HepG2 (cell line): Measurements from ENCODE around the gene PRSS36. TPM values are rescaled to one million over a fixed set of nuclear protein-coding genes. Genes with fewer than 3 reads are reported as not detected.
A peak's percentile ranks its signal among the peaks of the same experiment; 100 is the strongest.

Source experiments
- E2F5 ChIP-seq: sonication (generic); formaldehyde crosslinking; conservative IDR thresholded peaks from 2 replicates; pipeline ENCODE4 v1.4.0; 2020; ENCODE audit warnings: missing genetic modification reagents
- EP300 ChIP-seq, 3 experiments: sonication (generic) in 1 of 3; formaldehyde crosslinking in 1 of 3; IDR thresholded peaks; 2 replicates each; pipeline versions ENCODE4 v1.5.1 to v1.6.1; 2011 to 2020; ENCODE audit warnings: low read depth in 2 of 3, low read length in 2 of 3, borderline replicate concordance in 1 of 3, improper control_type of control experiment in 1 of 3, mild to moderate bottlenecking in 1 of 3, missing genetic modification reagents in 1 of 3, moderate library complexity in 1 of 3
- ETV6 ChIP-seq: sonication (generic); formaldehyde crosslinking; conservative IDR thresholded peaks from 2 replicates; pipeline ENCODE4 v1.4.0; 2020; ENCODE audit warnings: missing genetic modification reagents
- HDAC2 ChIP-seq: sonication (generic); formaldehyde crosslinking; IDR thresholded peaks from 2 replicates; pipeline ENCODE4 v1.4.0; 2020; ENCODE audit warnings: missing genetic modification reagents
- HOXA5 ChIP-seq: sonication (generic); formaldehyde crosslinking; IDR thresholded peaks from 2 replicates; pipeline ENCODE4 v1.4.0; 2020; ENCODE audit warnings: missing genetic modification reagents
- JUN ChIP-seq: sonication (generic); formaldehyde crosslinking; IDR thresholded peaks from 2 replicates; pipeline ENCODE4 v1.4.0; 2020; ENCODE audit warnings: mild to moderate bottlenecking, missing genetic modification reagents
- KAT7 ChIP-seq: IDR thresholded peaks from 2 replicates; pipeline ENCODE4 v1.6.1; 2018; ENCODE audit warnings: borderline replicate concordance, missing compliant biosample characterization
- KLF12 ChIP-seq: sonication (generic); formaldehyde crosslinking; IDR thresholded peaks from 2 replicates; pipeline ENCODE4 v1.4.0; 2020; ENCODE audit warnings: missing genetic modification reagents, borderline replicate concordance
- KMT2B ChIP-seq: IDR thresholded peaks from 2 replicates; pipeline ENCODE4 v1.6.1; 2016; ENCODE audit warnings: missing genetic modification reagents, missing compliant biosample characterization
- MEF2D ChIP-seq: sonication (generic); formaldehyde crosslinking; IDR thresholded peaks from 2 replicates; pipeline ENCODE4 v1.5.1; 2020; ENCODE audit warnings: mild to moderate bottlenecking, missing genetic modification reagents
- SP140L ChIP-seq: sonication (generic); formaldehyde crosslinking; IDR thresholded peaks from 2 replicates; pipeline ENCODE4 v1.4.0; 2020; ENCODE audit warnings: missing genetic modification reagents, borderline replicate concordance
- ZNF317 ChIP-seq: sonication (generic); formaldehyde crosslinking; IDR thresholded peaks from 2 replicates; pipeline ENCODE4 v1.5.0; 2020; ENCODE audit warnings: mild to moderate bottlenecking, missing genetic modification reagents
- ZNF354B ChIP-seq: sonication (generic); formaldehyde crosslinking; IDR thresholded peaks from 2 replicates; pipeline ENCODE4 v1.8.0; 2022; ENCODE audit warnings: mild to moderate bottlenecking, missing genetic modification reagents
- ZNF552 ChIP-seq: sonication (generic); formaldehyde crosslinking; IDR thresholded peaks from 2 replicates; pipeline ENCODE4 v1.9.0; 2022; ENCODE audit warnings: missing genetic modification reagents, mild to moderate bottlenecking, borderline replicate concordance
- ZNF562 ChIP-seq: sonication (generic); formaldehyde crosslinking; IDR thresholded peaks from 2 replicates; pipeline ENCODE4 v1.8.0; 2022; ENCODE audit warnings: missing genetic modification reagents, borderline replicate concordance
- ZNF614 ChIP-seq: IDR thresholded peaks from 2 replicates; pipeline ENCODE4 v1.6.1; 2018; ENCODE audit warnings: missing biosample characterization, missing genetic modification reagents, inconsistent platforms, borderline replicate concordance
- ZNF615 ChIP-seq: sonication (generic); formaldehyde crosslinking; IDR thresholded peaks from 2 replicates; pipeline ENCODE4 v1.5.0; 2020; ENCODE audit warnings: mild to moderate bottlenecking, missing genetic modification reagents, borderline replicate concordance
- ZSCAN21 ChIP-seq: sonication (generic); formaldehyde crosslinking; IDR thresholded peaks from 2 replicates; pipeline ENCODE4 v1.8.0; 2022; ENCODE audit warnings: mild to moderate bottlenecking, missing genetic modification reagents, moderate library complexity, borderline replicate concordance
- polyA plus RNA-seq, 8 experiments: library from polyadenylated mRNA; depleted of rRNA in 3 of 8; stranded (reverse) in 7 of 8; unstranded in 1 of 8; fragments of >200 nt; fragmentation: Illumina TruSeq in 4 of 8; extraction: Trizol in 4 of 8; gene quantifications; 2 replicates each; pipeline versions ENCODE4 v1.2.1 to v1.2.3, GENCODE V29; 2011 to 2016; ENCODE audit warnings: low read depth in 4 of 8, missing spikeins in 1 of 8, mixed read lengths in 1 of 8; ENCODE audit not compliant: insufficient read depth in 1 of 8
- total RNA-seq, 5 experiments: library from RNA; depleted of rRNA; stranded (reverse); fragments of >200 nt; fragmentation: Illumina TruSeq; extraction: Trizol; gene quantifications; 2 replicates each; pipeline ENCODE4 v1.2.3, GENCODE V29; 2016; ENCODE audit warnings: low read depth in 1 of 5
- TF ChIP-seq, protein P1 (sequence below): sonication (generic); formaldehyde crosslinking; IDR thresholded peaks from 2 replicates; pipeline ENCODE4 v1.4.0; 2020; ENCODE audit warnings: low read depth, missing genetic modification reagents
- TF ChIP-seq, protein P2 (sequence below): sonication (generic); formaldehyde crosslinking; IDR thresholded peaks from 2 replicates; pipeline ENCODE4 v1.4.0; 2020; ENCODE audit warnings: missing genetic modification reagents

Gene PRSS36
- total and polyA plus RNA-seq, 2 of the 13 experiments (the other 11 are each of a cell fraction or from before 2014, with no cell fraction given): 1.5 to 2.1 TPM

GRCh38 chr16:31117384-31118222 is 32.3 kb downstream of the PRSS36 start, which contains the start of gene KAT8 (continued):
- TF ChIP-seq, protein P1, sequence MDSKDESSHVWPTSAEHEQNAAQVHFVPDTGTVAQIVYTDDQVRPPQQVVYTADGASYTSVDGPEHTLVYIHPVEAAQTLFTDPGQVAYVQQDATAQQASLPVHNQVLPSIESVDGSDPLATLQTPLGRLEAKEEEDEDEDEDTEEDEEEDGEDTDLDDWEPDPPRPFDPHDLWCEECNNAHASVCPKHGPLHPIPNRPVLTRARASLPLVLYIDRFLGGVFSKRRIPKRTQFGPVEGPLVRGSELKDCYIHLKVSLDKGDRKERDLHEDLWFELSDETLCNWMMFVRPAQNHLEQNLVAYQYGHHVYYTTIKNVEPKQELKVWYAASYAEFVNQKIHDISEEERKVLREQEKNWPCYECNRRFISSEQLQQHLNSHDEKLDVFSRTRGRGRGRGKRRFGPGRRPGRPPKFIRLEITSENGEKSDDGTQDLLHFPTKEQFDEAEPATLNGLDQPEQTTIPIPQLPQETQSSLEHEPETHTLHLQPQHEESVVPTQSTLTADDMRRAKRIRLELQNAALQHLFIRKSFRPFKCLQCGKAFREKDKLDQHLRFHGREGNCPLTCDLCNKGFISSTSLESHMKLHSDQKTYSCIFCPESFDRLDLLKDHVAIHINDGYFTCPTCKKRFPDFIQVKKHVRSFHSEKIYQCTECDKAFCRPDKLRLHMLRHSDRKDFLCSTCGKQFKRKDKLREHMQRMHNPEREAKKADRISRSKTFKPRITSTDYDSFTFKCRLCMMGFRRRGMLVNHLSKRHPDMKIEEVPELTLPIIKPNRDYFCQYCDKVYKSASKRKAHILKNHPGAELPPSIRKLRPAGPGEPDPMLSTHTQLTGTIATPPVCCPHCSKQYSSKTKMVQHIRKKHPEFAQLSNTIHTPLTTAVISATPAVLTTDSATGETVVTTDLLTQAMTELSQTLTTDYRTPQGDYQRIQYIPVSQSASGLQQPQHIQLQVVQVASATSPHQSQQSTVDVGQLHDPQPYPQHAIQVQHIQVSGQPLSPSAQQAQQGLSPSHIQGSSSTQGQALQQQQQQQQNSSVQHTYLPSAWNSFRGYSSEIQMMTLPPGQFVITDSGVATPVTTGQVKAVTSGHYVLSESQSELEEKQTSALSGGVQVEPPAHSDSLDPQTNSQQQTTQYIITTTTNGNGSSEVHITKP (CRISPR knock-in tag): 0 out of 2 replicates have a peak, but pooled peaks have one; percentile 54
- no peak for TF ChIP-seq ZNF562 (CRISPR knock-in tag)
- TF ChIP-seq ZNF614 (CRISPR knock-in tag): peak; percentile 94
- 0 out of 2 replicates have a peak, but pooled peaks have one; percentile 20 for TF ChIP-seq ZSCAN21 (CRISPR knock-in tag)
- peak; percentile 57; the same call in 1 of the 2 replicates for TF ChIP-seq SP140L (CRISPR knock-in tag)
- TF ChIP-seq ZNF354B: 0 out of 2 replicates have a peak, but pooled peaks have one; percentile 40
- peak; percentile 87; the same call in 1 of the 2 replicates for TF ChIP-seq E2F5 (CRISPR knock-in tag)
- TF ChIP-seq KMT2B (CRISPR knock-in tag): peak; percentile 84
- TF ChIP-seq KLF12 (CRISPR knock-in tag): no peak
- peak; percentile 45; the same call in 1 of the 2 replicates for TF ChIP-seq MEF2D
- TF ChIP-seq ZNF552 (CRISPR knock-in tag): peak; percentile 33; the same call in 1 of the 2 replicates
- TF ChIP-seq KAT7 (CRISPR knock-in tag): peak; percentile 87; the same call in 1 of the 2 replicates
- TF ChIP-seq HOXA5: 0 out of 2 replicates have a peak, but pooled peaks have one; percentile 48
- 0 out of 2 replicates have a peak, but pooled peaks have one; percentile 37 for TF ChIP-seq ZNF615 (CRISPR knock-in tag)
- TF ChIP-seq, protein P2, sequence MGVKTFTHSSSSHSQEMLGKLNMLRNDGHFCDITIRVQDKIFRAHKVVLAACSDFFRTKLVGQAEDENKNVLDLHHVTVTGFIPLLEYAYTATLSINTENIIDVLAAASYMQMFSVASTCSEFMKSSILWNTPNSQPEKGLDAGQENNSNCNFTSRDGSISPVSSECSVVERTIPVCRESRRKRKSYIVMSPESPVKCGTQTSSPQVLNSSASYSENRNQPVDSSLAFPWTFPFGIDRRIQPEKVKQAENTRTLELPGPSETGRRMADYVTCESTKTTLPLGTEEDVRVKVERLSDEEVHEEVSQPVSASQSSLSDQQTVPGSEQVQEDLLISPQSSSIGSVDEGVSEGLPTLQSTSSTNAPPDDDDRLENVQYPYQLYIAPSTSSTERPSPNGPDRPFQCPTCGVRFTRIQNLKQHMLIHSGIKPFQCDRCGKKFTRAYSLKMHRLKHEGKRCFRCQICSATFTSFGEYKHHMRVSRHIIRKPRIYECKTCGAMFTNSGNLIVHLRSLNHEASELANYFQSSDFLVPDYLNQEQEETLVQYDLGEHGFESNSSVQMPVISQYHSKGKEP: peak; percentile 72; the same call in 1 of the 2 replicates
- 0 out of 4 replicates have a peak, but pooled peaks of 1 of the 2 experiments have one; percentile 8 for TF ChIP-seq EP300 (IDR thresholded peaks at IDR 0.05; ENCODE audit: low read depth in 2 of 2, low read length in 2 of 2)
- peak; percentile 69 for TF ChIP-seq EP300 (CRISPR knock-in tag; IDR thresholded peaks at IDR 0.05; ENCODE audit: borderline replicate concordance)
- TF ChIP-seq JUN (CRISPR knock-in tag): no peak
- peak; percentile 94 for TF ChIP-seq ETV6 (CRISPR knock-in tag)
- no peak for TF ChIP-seq ZNF317 (CRISPR knock-in tag)
- peak; percentile 61; the same call in 1 of the 2 replicates for TF ChIP-seq HDAC2 (CRISPR knock-in tag)
